ENCODE data around the gene NAXE.
"Not testable (repeated sequence)": the region's sequence is repeated elsewhere in the genome, so short reads cannot be mapped to it uniquely, and the experiment has no call there.

DNA sequence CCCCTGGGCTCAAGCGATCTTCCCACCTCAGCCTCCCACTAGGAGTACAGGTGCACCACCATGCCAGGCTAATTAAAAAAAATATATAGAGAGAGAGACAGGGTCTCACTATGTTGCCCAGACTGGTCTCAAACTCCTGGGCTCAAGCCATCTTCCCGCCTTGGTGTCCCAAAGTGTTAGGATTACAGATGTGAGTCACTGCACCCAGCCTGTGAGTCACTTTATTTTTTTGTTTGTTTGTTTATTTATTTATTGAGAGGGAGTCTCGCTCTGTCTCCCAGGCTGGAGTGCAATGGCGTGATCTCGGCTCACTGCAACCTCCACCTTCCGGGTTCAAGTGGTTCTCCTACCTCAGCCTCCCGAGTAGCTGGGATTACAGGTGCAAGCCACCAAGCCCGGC is 3.6 kb upstream of the NAXE start:
- not testable (repeated sequence) for TF ChIP-seq CTCF (IDR thresholded peaks at IDR 0.05; ENCODE audit: borderline replicate concordance, extremely low read depth, low read length, poor library complexity, severe bottlenecking); EZH2 (IDR thresholded peaks at IDR 0.05; ENCODE audit: borderline replicate concordance, low read depth, low read length, severe bottlenecking)
